GM18909 (cell line): ENCODE results near the gene GTF2A2.

Experiments
- ATAC-seq: cut with Tn5 transposase; IDR thresholded peaks from one replicate; pipeline ENCODE4 v1.9.1; 2021; ENCODE audit warnings: mild to moderate bottlenecking; ENCODE audit not compliant: unreplicated experiment, poor library complexity

The GTF2A2 gene

DNA sequence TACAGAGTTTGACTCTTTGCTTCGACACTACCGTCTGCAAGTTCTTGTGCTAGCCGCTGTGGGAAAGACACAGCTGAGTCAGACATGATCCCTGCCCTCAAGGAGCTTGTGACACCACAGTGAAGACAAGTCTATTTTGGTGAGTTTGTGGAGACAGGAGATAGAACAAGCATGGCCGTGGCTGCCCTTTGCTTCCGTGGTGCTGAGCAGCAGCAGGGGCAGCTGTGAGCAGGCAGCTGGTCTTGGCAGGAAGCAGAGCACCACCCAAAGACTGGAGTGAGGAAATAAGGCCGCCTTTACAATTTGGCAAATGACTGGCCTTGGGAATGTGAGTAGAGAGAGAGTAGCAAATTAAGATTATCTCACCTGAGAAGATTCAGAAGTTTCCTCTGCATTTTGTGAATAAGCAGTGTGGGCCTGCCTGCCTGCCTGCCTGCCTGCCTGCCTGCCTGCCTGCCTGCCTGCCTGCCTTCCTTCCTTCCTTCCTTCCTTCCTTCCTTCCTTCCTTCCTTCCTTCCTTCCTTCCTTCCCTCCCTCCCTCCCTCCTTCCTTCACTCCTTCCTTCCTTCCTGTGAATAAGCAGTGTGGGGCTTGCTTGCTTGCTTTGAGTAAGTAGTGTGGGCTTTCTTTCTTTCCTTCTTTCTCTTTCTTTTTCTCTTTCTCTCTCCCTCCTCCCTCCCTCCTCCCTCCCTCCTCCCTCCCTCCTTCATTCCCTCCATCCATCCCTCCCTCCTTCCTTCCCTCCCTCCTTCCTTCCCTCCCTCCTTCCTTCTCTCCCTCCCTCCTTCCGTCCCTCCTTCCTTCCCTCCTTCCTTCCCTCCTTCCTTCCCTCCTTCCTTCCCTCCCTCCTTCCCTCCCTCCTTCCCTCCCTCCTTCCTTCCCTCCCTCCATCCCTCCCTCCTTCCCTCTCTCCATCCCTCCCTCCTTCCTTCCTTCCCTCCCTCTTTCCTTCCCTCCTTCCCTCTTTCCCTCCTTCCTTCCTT lies 47.3 kb downstream of the GTF2A2 start:
- no peak for ATAC-seq

DNA sequence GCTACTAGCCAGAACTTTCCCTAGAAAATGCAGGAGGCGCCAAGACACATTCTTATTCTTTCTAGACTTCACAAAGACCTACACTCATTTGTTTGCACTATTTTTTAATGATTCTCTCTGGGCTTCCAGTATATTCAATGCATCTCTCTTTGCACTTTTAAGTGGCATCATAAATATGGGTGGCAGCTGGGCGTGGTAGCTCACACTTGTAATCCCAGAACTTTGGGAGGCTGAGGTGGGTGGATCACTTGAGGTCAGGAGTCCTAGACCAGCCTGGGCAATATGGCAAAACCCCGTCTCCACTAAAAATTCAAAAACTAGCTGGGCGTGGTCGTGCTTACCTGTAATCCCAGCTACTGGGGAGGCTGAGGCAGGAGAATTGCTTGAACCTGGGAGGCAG lies 51.3 kb downstream of the GTF2A2 start:
- ATAC-seq: no peak

- ATAC-seq: no peak
Observed at GRCh38 chr15:59598461-59598860, 58.9 kb downstream of the GTF2A2 start.

GRCh38 chr15:59596640-59597039 lies 60.7 kb downstream of the GTF2A2 start:
- ATAC-seq: no peak

GRCh38 chr15:59595434-59595915 lies 61.8 kb downstream of the GTF2A2 start:
- no peak for ATAC-seq

- ATAC-seq: no peak
Observed at GRCh38 chr15:59594991-59595390, 62.3 kb downstream of the GTF2A2 start.

GRCh38 chr15:59594493-59594942 lies 62.8 kb downstream of the GTF2A2 start:
- ATAC-seq: no peak

- no peak for ATAC-seq
Observed at GRCh38 chr15:59591356-59591755, 66.0 kb downstream of the GTF2A2 start.

DNA sequence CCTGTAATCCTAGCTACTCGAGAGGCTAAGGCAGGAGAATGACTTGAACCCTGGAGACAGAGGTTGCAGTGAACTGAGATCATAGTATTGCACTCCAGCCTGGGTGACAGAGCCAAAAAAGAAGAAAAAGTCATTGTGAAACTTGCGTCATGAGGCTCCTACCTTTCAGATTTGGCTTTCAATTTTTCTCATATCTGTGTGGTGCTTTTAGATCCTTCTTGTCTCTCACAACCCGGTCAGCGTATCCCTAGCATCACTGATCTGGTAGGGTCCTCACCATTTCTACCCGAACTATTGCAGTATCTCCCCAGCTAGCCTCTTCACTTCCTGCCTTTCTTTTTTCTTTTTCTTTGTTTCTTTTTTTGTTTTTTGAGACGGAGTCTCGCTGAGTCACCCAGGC lies 67.3 kb downstream of the GTF2A2 start:
- ATAC-seq: no peak
